ENCODE results near the gene ASAP2. TPM values are rescaled to one million over a fixed set of nuclear protein-coding genes. Genes with fewer than 3 reads are reported as not detected.

ASAP2 gene
- total RNA-seq, 2 experiments from 2014 or later = 0.21 to 0.26 TPM

DNA sequence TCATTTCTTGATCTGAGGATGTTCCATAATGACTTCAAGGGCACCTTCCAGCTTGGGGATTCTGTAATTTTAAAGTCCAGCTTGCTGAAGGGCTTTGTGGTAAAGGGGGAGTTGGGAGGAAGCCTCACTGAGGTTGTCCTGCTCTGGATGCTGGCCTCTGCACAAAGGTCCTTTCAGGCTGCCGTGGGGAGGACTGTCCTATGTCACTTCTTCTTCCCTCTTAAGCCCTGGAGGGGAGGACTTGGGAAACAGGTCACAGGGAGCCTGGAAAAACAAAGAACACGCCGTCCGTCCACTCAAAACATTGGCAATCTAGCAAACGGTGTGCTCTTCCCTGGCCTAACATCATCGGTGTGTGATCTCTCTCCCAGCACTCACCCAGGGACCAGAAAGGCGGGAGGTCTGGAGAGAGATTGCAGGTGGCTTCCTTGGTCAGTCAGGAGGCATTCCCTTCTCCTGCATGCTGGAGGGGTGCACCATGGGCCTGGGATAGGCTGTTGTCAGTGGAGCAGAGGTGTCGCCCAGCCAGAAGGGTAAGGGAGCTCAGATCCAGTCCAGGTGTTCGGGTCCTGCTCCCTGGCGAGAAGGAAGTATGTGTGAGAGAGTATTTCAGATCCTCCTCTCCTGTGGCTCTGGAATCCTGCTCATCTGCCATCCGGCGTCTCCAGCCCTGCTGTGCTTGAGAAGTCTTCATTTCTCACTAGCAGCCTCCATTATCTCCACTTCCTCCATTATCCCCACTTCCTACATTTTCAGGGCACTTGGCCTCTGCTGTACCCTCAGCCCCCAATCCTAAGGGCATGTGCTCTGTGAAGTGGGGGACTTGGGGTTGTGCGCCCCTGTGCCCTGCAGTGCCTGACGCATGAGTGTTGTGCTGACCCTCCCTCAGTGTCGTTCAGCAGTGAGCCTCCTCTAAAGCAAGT is 20.1 kb downstream of the ASAP2 start:
- Mint-ChIP-seq H3K9me3 (ENCODE audit: low read depth) (no peaks in the 10 kb centered on the region), H3K4me3 (no peak overlapping the region), H3K27ac (no peak overlapping the region), H3K27me3 (peaks cover 7% of the 10 kb centered on the region), H3K4me1 (no peaks in the 10 kb centered on the region), H3K36me3 (ENCODE audit: low read depth) (no peaks in the 10 kb centered on the region)
- POLR2A ChIA-PET = no interaction called here
- CTCF ChIA-PET = interaction anchor here (0.7 kb wide), 1 partner anchor 14 kb away, joined by 5 read pairs; no protein-coding TSS in a partner anchor
- intact Hi-C loops (cut with DNase I, micrococcal nuclease) = no loop called here
- no peak for DNase-seq
- no peak for ATAC-seq

DNA sequence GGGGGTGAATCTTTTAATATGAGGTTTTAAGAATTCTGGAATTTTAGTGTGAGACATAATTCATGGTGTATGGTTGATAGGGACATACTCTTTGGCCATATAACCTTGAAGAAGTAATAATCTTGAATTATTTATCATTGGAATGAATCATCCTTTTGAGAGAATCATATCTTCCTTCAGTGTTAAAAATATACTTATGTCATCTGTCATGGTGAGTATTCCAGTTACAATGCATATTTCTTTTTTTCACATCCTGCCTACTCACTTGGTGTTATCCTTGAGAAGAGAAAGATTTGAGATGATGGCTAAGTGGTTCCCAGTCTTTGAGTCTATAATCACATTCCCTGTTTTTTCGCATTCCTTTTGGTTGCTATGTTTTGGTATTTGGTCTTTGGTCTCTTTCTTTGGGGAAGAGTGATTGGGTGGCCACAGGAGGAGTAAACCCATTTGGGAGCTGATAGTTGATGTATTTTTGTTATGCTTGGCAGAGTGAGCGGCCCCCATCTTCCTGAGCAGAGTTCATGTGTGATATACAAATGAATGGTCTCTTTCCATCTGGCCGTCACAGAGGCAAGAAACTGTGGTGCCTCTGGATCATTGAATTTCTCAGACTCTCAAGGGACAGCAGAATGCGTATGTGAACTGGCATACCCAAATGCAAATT is 21.6 kb downstream of the ASAP2 start:
- ATAC-seq = no peak

DNA sequence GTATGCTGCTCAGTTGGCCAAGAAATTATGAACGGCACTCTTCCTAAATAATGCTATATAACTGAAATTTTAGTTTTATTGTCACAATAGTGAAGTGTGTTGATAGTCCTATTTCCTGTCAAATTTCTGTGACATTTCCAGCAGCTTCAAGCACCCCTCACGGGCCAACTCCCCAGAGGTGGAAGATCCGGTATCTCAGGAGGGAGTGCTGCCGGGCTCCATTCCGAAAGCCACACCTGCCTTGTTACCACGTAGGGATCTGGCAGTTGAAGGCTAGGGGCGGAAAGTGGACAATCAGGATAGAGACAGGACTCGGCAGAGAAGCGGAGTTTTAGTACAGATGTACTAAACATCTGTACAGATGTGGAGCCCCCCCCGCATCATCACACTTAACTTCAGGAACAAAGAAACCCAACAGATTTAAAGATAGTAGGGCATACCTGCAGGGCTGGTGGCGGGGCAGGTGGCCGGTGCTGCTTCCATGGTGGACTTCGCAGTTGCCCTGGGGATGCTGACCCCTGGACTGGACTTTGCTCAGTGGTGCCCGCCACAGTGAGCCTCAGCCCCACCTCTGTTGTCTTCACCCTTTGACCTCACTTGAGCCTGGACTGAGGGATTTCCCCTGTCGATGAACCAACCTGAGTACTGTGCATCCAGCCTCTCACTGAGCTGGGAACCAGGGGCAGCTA is 22.3 kb downstream of the ASAP2 start:
- Mint-ChIP-seq H3K9me3 (ENCODE audit: low read depth) (no peaks in the 10 kb centered on the region), H3K4me1 (no peaks in the 10 kb centered on the region), H3K27me3 (peaks cover 18% of the 10 kb centered on the region), H3K4me3 (no peak overlapping the region), H3K36me3 (ENCODE audit: low read depth) (no peaks in the 10 kb centered on the region), H3K27ac (no peak overlapping the region)
- CTCF ChIA-PET = no interaction called here
- POLR2A ChIA-PET = no interaction called here
- intact Hi-C loops (cut with DNase I, micrococcal nuclease) = no loop called here
- DNase-seq (no peak), ATAC-seq (no peak)

More for the DNA sequence above, 21.6 kb downstream of the ASAP2 start:
- no peak overlapping the region for H3K4me3 Mint-ChIP-seq
- H3K27me3 Mint-ChIP-seq = peaks cover 18% of the 10 kb centered on the region
- no peak for DNase-seq
- POLR2A ChIA-PET = no interaction called here
- no peaks in the 10 kb centered on the region for H3K4me1 Mint-ChIP-seq
- CTCF ChIA-PET = no interaction called here
- intact Hi-C loops (cut with DNase I, micrococcal nuclease) = no loop called here
- no peaks in the 10 kb centered on the region for H3K9me3 Mint-ChIP-seq (ENCODE audit: low read depth)
- H3K36me3 Mint-ChIP-seq (ENCODE audit: low read depth) = no peaks in the 10 kb centered on the region
- H3K27ac Mint-ChIP-seq = no peak overlapping the region

DNA sequence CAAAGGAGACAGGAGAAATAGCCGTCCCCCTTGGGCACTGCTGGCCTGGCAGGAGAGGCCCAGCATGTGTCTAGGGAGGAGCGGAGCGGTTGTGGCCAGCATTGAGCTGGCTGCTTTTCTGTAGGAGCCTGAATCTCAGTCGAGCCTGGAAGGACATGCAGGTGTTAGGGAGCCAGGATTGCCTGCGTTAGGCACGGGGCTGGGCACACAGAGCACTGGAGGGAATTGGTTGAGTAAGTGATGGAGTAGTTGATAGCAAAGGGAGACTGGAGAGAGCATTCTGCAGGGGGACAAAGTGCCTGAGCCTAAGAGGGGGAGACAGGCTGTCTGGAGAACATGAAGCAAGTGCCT is 22.8 kb downstream of the ASAP2 start:
- ChIA-PET CTCF (no interaction called here), POLR2A (no interaction called here)
- H3K9me3 Mint-ChIP-seq (ENCODE audit: low read depth) = no peaks in the 10 kb centered on the region

DNA sequence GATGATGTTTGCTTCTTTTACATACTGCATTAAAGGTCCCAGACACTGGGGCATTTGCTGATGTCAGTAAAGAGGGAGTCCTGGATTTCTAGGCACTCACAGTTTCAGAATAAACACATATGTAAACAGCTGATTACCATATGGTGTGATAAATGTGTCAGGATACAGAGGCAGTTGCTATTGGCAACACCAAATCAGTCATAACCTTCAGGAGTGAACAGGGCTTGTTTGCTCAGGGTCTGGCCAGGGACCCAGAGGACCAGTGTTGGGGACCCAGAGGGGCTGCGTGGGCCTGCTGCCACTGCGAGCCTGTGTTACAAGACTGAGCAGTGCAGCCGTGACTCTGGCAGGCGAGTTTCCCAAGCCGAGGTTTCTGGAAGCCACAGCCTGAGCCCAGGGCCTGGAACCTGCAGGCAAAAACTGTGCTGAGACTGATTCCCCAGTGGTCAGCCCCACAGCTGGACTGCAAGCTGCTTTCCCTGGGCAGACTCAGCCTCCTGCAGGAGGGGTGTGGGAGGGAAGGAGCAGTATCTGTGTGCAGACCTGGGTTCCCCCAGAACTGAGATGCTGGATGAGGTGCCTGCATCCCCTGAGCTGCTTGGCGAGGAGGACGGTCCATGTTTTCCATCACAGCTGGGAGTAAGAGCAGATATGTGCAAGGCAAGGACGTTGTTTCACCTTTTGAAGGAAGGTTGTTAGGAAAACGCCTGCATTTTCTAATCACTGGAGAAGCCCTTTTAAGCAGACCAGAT is 23.6 kb downstream of the ASAP2 start:
- no peak for ATAC-seq
- CTCF ChIA-PET = interaction anchor here (0.6 to 0.8 kb wide), 2 partner anchors 27 to 88 kb away, joined by 3 read pairs; no protein-coding TSS in a partner anchor

More for the DNA sequence above, 22.8 kb downstream of the ASAP2 start:
- intact Hi-C loops (cut with DNase I, micrococcal nuclease) = no loop called here
- DNase-seq (no peak), ATAC-seq (no peak)
- Mint-ChIP-seq H3K4me1 (no peaks in the 10 kb centered on the region), H3K4me3 (no peak overlapping the region), H3K36me3 (ENCODE audit: low read depth) (no peaks in the 10 kb centered on the region), H3K27ac (no peak overlapping the region), H3K27me3 (peaks cover 18% of the 10 kb centered on the region)

DNA sequence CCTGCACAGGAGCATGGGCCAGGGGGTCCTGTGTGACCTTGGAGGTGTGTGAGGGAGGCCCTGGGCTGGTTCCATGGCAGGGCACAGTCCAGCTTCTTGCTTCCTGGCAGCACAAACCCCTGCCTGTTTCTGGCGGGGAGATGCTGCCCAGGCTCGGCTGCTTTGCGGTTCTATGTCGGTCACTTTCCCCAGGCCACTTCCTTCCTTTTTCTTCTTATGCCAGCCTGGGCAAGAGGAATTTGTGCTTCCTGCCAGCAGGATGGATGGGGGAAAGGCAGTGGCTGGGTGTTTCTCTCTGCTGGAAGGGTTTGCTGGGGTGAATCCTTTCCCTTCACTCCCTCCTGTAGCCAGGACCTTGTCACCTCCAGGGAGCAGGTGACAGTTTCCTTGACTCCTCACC is 24.3 kb downstream of the ASAP2 start:
- no peak overlapping the region for H3K4me3 Mint-ChIP-seq
- POLR2A ChIA-PET = no interaction called here
- peaks cover 18% of the 10 kb centered on the region for H3K27me3 Mint-ChIP-seq
- no peak overlapping the region for H3K27ac Mint-ChIP-seq
- intact Hi-C loops (cut with DNase I, micrococcal nuclease) = no loop called here
- no peaks in the 10 kb centered on the region for H3K4me1 Mint-ChIP-seq
- DNase-seq = no peak
- H3K36me3 Mint-ChIP-seq (ENCODE audit: low read depth) = no peaks in the 10 kb centered on the region
- no peak for ATAC-seq
- no peaks in the 10 kb centered on the region for H3K9me3 Mint-ChIP-seq (ENCODE audit: low read depth)
- CTCF ChIA-PET = interaction anchor here (0.6 kb wide), 1 partner anchor 89 kb away, joined by 3 read pairs; no protein-coding TSS in a partner anchor

More for the DNA sequence above, 23.6 kb downstream of the ASAP2 start:
- POLR2A ChIA-PET = no interaction called here
- H3K9me3 Mint-ChIP-seq (ENCODE audit: low read depth) = no peaks in the 10 kb centered on the region
- H3K36me3 Mint-ChIP-seq (ENCODE audit: low read depth) = no peaks in the 10 kb centered on the region
- no peak for DNase-seq
- no peaks in the 10 kb centered on the region for H3K4me1 Mint-ChIP-seq
- intact Hi-C loops (cut with DNase I, micrococcal nuclease) = no loop called here
- no peak overlapping the region for H3K27ac Mint-ChIP-seq
- H3K4me3 Mint-ChIP-seq = no peak overlapping the region
- peaks cover 18% of the 10 kb centered on the region for H3K27me3 Mint-ChIP-seq

DNA sequence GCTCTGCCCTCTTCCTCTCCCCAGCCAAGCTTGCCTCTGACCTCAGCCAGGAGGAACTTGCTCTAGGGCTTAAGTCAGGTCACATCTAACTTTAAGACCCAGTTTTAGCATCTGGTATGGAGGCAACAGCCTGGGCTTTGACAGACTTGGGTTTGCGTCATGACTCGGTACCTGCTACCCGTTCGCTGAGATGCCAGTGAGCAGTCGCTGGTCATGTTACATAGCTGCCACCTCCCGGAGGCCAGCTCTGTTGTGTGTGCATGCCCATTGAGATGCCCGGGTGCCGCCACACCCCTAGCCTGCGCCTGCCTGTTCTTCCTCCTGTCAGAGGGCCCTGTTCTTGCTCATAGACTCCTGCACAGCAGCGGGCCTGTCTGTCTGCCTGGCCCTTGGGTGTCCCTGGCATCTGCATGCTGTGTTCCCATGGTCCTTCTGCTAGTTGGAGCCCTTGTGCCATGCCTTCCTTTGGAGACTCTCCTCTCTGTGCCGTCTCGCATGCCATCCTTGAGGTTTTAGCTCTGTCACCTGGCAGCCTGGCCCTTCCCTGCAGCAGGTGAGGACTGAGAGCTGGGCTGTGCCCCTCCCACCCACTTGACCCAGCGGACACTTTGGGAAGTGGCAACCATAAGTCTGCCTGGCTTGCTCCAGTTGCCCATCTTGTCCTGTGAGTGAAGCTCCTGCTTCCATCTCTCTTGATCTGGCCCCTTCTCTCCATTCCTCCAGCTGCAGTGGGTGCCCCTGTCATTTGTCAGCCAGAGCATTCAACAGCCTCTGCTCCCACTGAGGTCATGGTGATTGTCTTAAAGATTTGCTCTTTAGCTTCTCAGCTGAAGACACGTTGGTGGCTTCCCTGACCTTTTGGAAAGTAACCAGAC is 24.9 kb downstream of the ASAP2 start:
- H3K4me1 Mint-ChIP-seq = no peaks in the 10 kb centered on the region
- H3K36me3 Mint-ChIP-seq (ENCODE audit: low read depth) = no peaks in the 10 kb centered on the region
- no peaks in the 10 kb centered on the region for H3K9me3 Mint-ChIP-seq (ENCODE audit: low read depth)
- peaks cover 18% of the 10 kb centered on the region for H3K27me3 Mint-ChIP-seq
- ChIA-PET POLR2A (no interaction called here), CTCF (no interaction called here)
- DNase-seq = no peak
- H3K4me3 Mint-ChIP-seq = no peak overlapping the region
- intact Hi-C loops (cut with DNase I, micrococcal nuclease) = no loop called here
- H3K27ac Mint-ChIP-seq = no peak overlapping the region
- ATAC-seq = no peak

DNA sequence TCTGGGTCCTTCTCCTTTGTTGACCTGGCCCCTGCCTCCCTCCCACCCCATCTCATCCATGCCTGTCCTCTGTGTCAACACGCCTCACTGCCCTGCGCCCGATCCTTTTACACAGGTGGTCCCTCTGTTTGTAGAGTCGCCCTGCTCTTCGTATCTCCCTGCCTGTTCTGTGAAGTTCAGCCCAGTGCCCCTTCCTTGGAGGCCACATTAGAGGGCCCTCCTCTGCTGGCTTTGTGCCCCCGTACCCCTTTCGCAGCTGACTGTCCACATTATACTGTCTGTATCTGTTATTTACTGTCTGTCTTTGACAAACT is 25.5 kb downstream of the ASAP2 start:
- ChIA-PET CTCF (no interaction called here), POLR2A (no interaction called here)
- Mint-ChIP-seq H3K36me3 (ENCODE audit: low read depth) (no peaks in the 10 kb centered on the region), H3K27ac (no peak overlapping the region), H3K4me1 (no peaks in the 10 kb centered on the region), H3K4me3 (no peak overlapping the region), H3K27me3 (peaks cover 20% of the 10 kb centered on the region), H3K9me3 (ENCODE audit: low read depth) (no peaks in the 10 kb centered on the region)
- no peak for ATAC-seq
- DNase-seq = no peak
- intact Hi-C loops (cut with DNase I, micrococcal nuclease) = no loop called here

DNA sequence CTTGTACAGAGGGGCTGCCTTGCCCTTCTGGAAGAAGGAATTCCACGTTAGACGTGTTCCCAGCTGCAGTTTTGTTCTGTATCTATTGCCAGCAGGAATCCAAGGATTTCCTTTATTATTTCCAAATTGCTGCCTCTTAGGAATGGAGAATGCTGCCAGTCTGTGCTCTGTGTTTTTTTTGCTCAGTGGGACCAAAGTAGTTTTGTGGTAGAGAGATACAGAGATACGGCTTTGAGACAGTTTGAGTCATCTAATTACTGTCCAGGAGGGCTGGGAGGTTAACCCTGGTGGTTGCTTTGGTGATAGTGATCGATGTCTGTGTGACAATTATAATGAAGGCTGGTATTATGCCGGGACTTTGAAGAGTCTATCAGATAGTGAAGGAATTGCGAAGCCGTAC is 26.3 kb downstream of the ASAP2 start:
- ChIA-PET CTCF (no interaction called here), POLR2A (no interaction called here)
- Mint-ChIP-seq H3K4me3 (no peak overlapping the region), H3K27me3 (peaks cover 20% of the 10 kb centered on the region), H3K27ac (no peak overlapping the region), H3K4me1 (no peaks in the 10 kb centered on the region), H3K9me3 (ENCODE audit: low read depth) (no peaks in the 10 kb centered on the region), H3K36me3 (ENCODE audit: low read depth) (no peaks in the 10 kb centered on the region)
- no peak for DNase-seq
- no peak for ATAC-seq
- intact Hi-C loops (cut with DNase I, micrococcal nuclease) = no loop called here

DNA sequence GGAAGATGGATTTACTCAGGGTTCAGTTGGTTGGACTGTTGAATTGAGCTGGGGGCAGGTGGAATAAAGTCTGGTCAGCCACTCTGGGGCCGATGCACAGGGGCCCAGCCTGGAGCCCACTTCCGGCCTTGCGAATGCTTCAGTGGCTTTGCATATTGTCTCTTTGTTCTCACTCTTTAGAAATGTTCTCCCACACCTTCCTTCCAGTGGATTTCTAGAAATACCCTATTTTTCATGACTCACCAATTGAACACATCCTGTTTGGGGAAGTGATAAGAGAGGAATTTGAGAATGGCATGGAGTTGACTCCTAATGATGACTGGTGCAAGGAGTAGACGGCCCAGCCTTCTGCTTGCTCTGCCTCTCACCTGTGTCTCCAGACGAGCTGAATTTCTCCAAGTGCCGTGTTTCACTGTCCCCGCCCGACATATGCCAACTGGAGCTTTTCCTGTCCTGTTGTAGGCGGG is 28.1 kb downstream of the ASAP2 start:
- no peaks in the 10 kb centered on the region for H3K36me3 Mint-ChIP-seq (ENCODE audit: low read depth)
- no peaks in the 10 kb centered on the region for H3K4me1 Mint-ChIP-seq
- no peak overlapping the region for H3K4me3 Mint-ChIP-seq
- intact Hi-C loops (cut with DNase I, micrococcal nuclease) = no loop called here
- H3K27me3 Mint-ChIP-seq = peaks cover 17% of the 10 kb centered on the region
- no peak for DNase-seq
- no peak overlapping the region for H3K27ac Mint-ChIP-seq
- ChIA-PET CTCF (no interaction called here), POLR2A (no interaction called here)
- H3K9me3 Mint-ChIP-seq (ENCODE audit: low read depth) = no peaks in the 10 kb centered on the region
- ATAC-seq = no peak
